IMR-90 (cell line): ENCODE data around the gene KMT2B. TPM values are rescaled to one million over a fixed set of nuclear protein-coding genes. Genes with fewer than 3 reads are reported as not detected.

Experiments used
- ATAC-seq: fragments of 200-7000 bp; cut with Tn5 transposase; 2 replicates; pipeline ENCODE4 v1.9.1; 2020; ENCODE audit warnings: low read depth, mild to moderate bottlenecking, moderate library complexity
- BruUV-seq: library from RNA; stranded (reverse); fragments of 400-500 nt; replicated peaks from 2 replicates; lab custom pipeline; 2021; lab: Mats Ljungman, UMichigan
- CTCF ChIA-PET: fragments of 300-600 bp; formaldehyde crosslinking; extraction: SDS; loops from one replicate; lab custom pipeline; 2021; ENCODE audit warnings: antibody characterized with exemption; lab: Yijun Ruan, JAX
- POLR2A ChIA-PET: fragments of 300-600 bp; sonication (Branson Sonifier 250); formaldehyde crosslinking; loops from one replicate; lab custom pipeline; 2022; ENCODE audit warnings: antibody characterized with exemption; ENCODE audit not compliant: unreplicated experiment; lab: Charles Lee
- DNase-seq: peaks from one replicate; pipeline ENCODE4 v3.0.0; 2013
- H2AFZ ChIP-seq: replicated peaks from 2 replicates; pipeline ENCODE3; 2013; ENCODE audit warnings: low read length, mild to moderate bottlenecking; ENCODE audit not compliant: poor library complexity
- H2AK5ac ChIP-seq: 2 replicates; pipeline ENCODE4 v1.6.1; 2013; ENCODE audit warnings: low read depth, low read length, inconsistent platforms
- H2AK9ac ChIP-seq: replicated peaks from 2 replicates; pipeline ENCODE3; 2013; ENCODE audit warnings: mild to moderate bottlenecking, low read depth, low read length, moderate library complexity; ENCODE audit not compliant: poor library complexity
- H2BK120ac ChIP-seq: 2 replicates; pipeline ENCODE4 v1.6.1; 2013; ENCODE audit warnings: low read depth, low read length, inconsistent platforms
- H2BK15ac ChIP-seq: 3 replicates; pipeline ENCODE4 v1.6.1; 2013; ENCODE audit warnings: low read depth, low read length, inconsistent platforms
- H2BK20ac ChIP-seq: 2 replicates; pipeline ENCODE4 v1.6.1; 2013; ENCODE audit warnings: low read depth, mild to moderate bottlenecking, inconsistent platforms, low read length, moderate library complexity
- H2BK5ac ChIP-seq: 2 replicates; pipeline ENCODE4 v1.6.1; 2013; ENCODE audit warnings: mild to moderate bottlenecking, low read depth, low read length, inconsistent platforms; ENCODE audit not compliant: poor library complexity, severe bottlenecking
- H3K14ac ChIP-seq: replicated peaks from 2 replicates; pipeline ENCODE4 v1.6.1; 2013; ENCODE audit warnings: low read depth, low read length, inconsistent platforms
- H3K18ac ChIP-seq: 2 replicates; pipeline ENCODE4 v1.6.1; 2013; ENCODE audit warnings: low read depth, low read length, control low read depth
- H3K23ac ChIP-seq: 2 replicates; pipeline ENCODE4 v1.6.1; 2013; ENCODE audit warnings: low read depth, low read length, inconsistent platforms
- H3K27ac ChIP-seq: 2 replicates; pipeline ENCODE4 v1.5.1; 2013; ENCODE audit warnings: mild to moderate bottlenecking, control low read depth, low read length; ENCODE audit not compliant: insufficient read depth
- H3K27me3 ChIP-seq: 2 replicates; pipeline ENCODE4 v1.6.1; 2013; ENCODE audit warnings: low read length; ENCODE audit not compliant: control insufficient read depth, insufficient read depth
- H3K36me3 ChIP-seq: 2 replicates; pipeline ENCODE4 v1.6.1; 2013; ENCODE audit warnings: low read length, mixed read lengths; ENCODE audit not compliant: control insufficient read depth, insufficient read depth
- H3K4ac ChIP-seq: 2 replicates; pipeline ENCODE4 v1.6.1; 2013; ENCODE audit warnings: low read depth, low read length, inconsistent platforms
- H3K4me1 ChIP-seq: 2 replicates; pipeline ENCODE4 v1.6.1; 2013; ENCODE audit warnings: low read length, mixed read lengths; ENCODE audit not compliant: control insufficient read depth, insufficient read depth
- H3K4me2 ChIP-seq: 2 replicates; pipeline ENCODE4 v1.6.1; 2013; ENCODE audit warnings: low read depth, mild to moderate bottlenecking, control low read depth, low read length, moderate library complexity
- H3K4me3 ChIP-seq: 2 replicates; pipeline ENCODE4 v1.5.1; 2013; ENCODE audit warnings: low read depth, mild to moderate bottlenecking, control low read depth, low read length, moderate library complexity; ENCODE audit not compliant: insufficient read depth
- H3K56ac ChIP-seq: 2 replicates; pipeline ENCODE4 v1.6.1; 2013; ENCODE audit warnings: low read length, inconsistent platforms; ENCODE audit not compliant: insufficient read depth; ENCODE audit errors: extremely low read depth
- H3K79me1 ChIP-seq, 2 experiments: 2 replicates each; pipeline ENCODE4 v1.6.1; 2013; ENCODE audit warnings: low read length in 2 of 2, inconsistent platforms in 1 of 2, low read depth in 1 of 2
- H3K9ac ChIP-seq: 2 replicates; pipeline ENCODE4 v1.6.1; 2013; ENCODE audit warnings: low read depth, low read length, control low read depth
- H3K9me1 ChIP-seq: 2 replicates; pipeline ENCODE4 v1.6.1; 2013; ENCODE audit warnings: low read length, inconsistent platforms; ENCODE audit not compliant: insufficient read depth
- H3K9me3 ChIP-seq: 2 replicates; pipeline ENCODE4 v1.6.1; 2013; ENCODE audit warnings: low read length; ENCODE audit not compliant: control insufficient read depth, insufficient read depth
- H4K20me1 ChIP-seq: 2 replicates; pipeline ENCODE4 v1.6.1; 2013; ENCODE audit warnings: low read length, inconsistent platforms; ENCODE audit not compliant: insufficient read depth
- H4K5ac ChIP-seq: 2 replicates; pipeline ENCODE4 v1.6.1; 2013; ENCODE audit warnings: mild to moderate bottlenecking, low read depth, low read length, control low read depth
- H4K8ac ChIP-seq, 2 experiments: 2 replicates each; pipeline ENCODE4 v1.6.1; 2013; ENCODE audit warnings: low read depth in 2 of 2, low read length in 2 of 2, control low read depth in 1 of 2, inconsistent platforms in 1 of 2
- H4K91ac ChIP-seq: 2 replicates; pipeline ENCODE4 v1.6.1; 2013; ENCODE audit warnings: low read depth, low read length, inconsistent platforms; ENCODE audit not compliant: insufficient read depth
- BHLHE40 ChIP-seq: fragments of 150-350 bp; IDR thresholded peaks from 2 replicates; pipeline ENCODE4 v1.6.1; 2016; ENCODE audit warnings: mild to moderate bottlenecking, low read depth, low read length
- CHD1 ChIP-seq: IDR thresholded peaks from 2 replicates; pipeline ENCODE4 v1.6.1; 2012; ENCODE audit warnings: low read depth, low read length, improper control_type of control experiment
- MAFK ChIP-seq: IDR thresholded peaks from 2 replicates; pipeline ENCODE4 v1.6.1; 2012; ENCODE audit warnings: low read depth, low read length, improper control_type of control experiment
- POLR2A ChIP-seq: IDR thresholded peaks from 2 replicates; pipeline ENCODE4 v1.6.1; 2012; ENCODE audit warnings: mild to moderate bottlenecking, low read depth, low read length
- RCOR1 ChIP-seq: IDR thresholded peaks from 2 replicates; pipeline ENCODE4 v1.6.1; 2012; ENCODE audit warnings: mild to moderate bottlenecking, low read length, improper control_type of control experiment; ENCODE audit not compliant: insufficient replicate concordance
- RFX5 ChIP-seq: IDR thresholded peaks from 2 replicates; pipeline ENCODE4 v1.8.0; 2012; ENCODE audit warnings: low read depth, mild to moderate bottlenecking, low read length, moderate library complexity
- SMC3 ChIP-seq: fragments of 150-350 bp; IDR thresholded peaks from 2 replicates; pipeline ENCODE4 v1.6.1; 2016; ENCODE audit warnings: low read depth, mild to moderate bottlenecking, antibody characterized with exemption, low read length, moderate library complexity
- WGBS, 2 experiments: methylation state at CpG; one replicate each; pipeline versions ENCODE4 v1.1.5 to v1.1.7; 2013; ENCODE audit warnings: missing lambda C conversion rate in 2 of 2; ENCODE audit not compliant: insufficient read length in 1 of 2; ENCODE audit errors: extremely low coverage in 2 of 2; 5-methylcytosine and 5-hydroxymethylcytosine counted together
- dilution Hi-C: fragments of 300-500 bp; cut with HindIII; formaldehyde crosslinking; loops from one replicate; pipeline ENCODE4 v1.14.3; 2018; ENCODE audit warnings: low sequenced_read_pairs; ENCODE audit not compliant: unreplicated experiment
- in situ Hi-C: fragments of 300-500 bp; cut with MboI; formaldehyde crosslinking; loops from 3 replicates; pipeline ENCODE4 v1.14.3; 2019; ENCODE audit warnings: low sequenced_read_pairs, inconsistent platforms, mixed read lengths
- intact Hi-C: fragments of 100-400 bp; cut with micrococcal nuclease; formaldehyde crosslinking; loops from 2 replicates; pipeline ENCODE4 v1.10.0; 2022
- polyA plus RNA-seq, 3 experiments: library from polyadenylated mRNA; depleted of rRNA; stranded (reverse); fragments of >200 nt; gene quantifications; 2 replicates each; pipeline ENCODE4 v1.2.3, GENCODE V29; 2012; ENCODE audit warnings: low replicate concordance in 1 of 3
- total RNA-seq: library from RNA; depleted of rRNA; stranded (reverse); fragments of >200 nt; gene quantifications from 2 replicates; pipeline ENCODE4 v1.2.3, GENCODE V29; 2012

KMT2B gene
- total and polyA plus RNA-seq, 2 of the 4 experiments (the other 2 are of a cell fraction) = 3.0 to 30.7 TPM

DNA sequence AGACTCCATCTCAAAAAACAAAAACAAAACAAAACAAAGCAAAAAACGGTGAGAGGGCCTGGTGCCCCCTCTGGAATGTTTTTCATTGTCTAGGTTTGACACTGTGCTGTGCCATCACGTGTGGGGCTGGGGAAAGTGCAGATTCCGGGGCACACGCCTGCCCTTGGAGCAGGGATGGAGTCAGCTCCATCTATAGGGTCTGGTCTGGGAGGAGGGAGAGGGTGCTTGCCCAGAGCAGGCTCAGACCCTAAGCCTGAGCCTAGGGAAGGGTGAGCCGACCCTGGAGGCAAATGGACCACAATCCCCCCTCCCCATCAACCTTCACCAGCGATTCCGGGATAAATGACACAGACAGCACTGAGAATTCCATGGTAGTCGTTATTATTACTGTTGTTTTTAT is 24.4 kb upstream of the KMT2B start:
- Histone ChIP-seq H3K4ac (no peak overlapping the region), H4K91ac (no peak overlapping the region), H3K4me1 (peaks cover 3% of the 10 kb centered on the region; the same call in 1 of the 2 replicates), H3K4me3 (no peak overlapping the region), H3K9ac (no peak overlapping the region), H3K56ac (no peak overlapping the region), H3K36me3 (no peaks in the 10 kb centered on the region), H3K23ac (no peak overlapping the region), H2BK20ac (no peak overlapping the region), H3K14ac (no peak overlapping the region), H2AFZ (no peak overlapping the region), H4K5ac (no peak overlapping the region), H2AK9ac (no peak overlapping the region), H3K9me3 (no peaks in the 10 kb centered on the region), H3K79me1 (no peaks in the 10 kb centered on the region), H4K8ac (no peak overlapping the region), H3K27me3 (peaks cover 2% of the 10 kb centered on the region; the same call in 1 of the 2 replicates), H3K4me2 (no peak overlapping the region), H3K9me1 (no peaks in the 10 kb centered on the region), H3K18ac (no peak overlapping the region), H2AK5ac (no peak overlapping the region), H3K27ac (no peak overlapping the region), H2BK120ac (no peak overlapping the region), H4K20me1 (no peaks in the 10 kb centered on the region), H2BK5ac (no peak overlapping the region), H2BK15ac (no peak overlapping the region)
- dilution Hi-C loops = no loop called here
- no peak for TF ChIP-seq POLR2A
- TF ChIP-seq RCOR1 = no peak
- no peak for TF ChIP-seq RFX5
- no peak for TF ChIP-seq MAFK
- no peak for TF ChIP-seq BHLHE40
- TF ChIP-seq SMC3 = no peak
- no peak for TF ChIP-seq CHD1
- no CpG with 5 or more reads among the region's 8 CpGs for WGBS, 2 experiments
- ChIA-PET CTCF (interaction anchor here (1.1 to 1.3 kb wide), 2 partner anchors 9 to 126 kb away, joined by 3 read pairs; no protein-coding TSS in a partner anchor), POLR2A (no interaction called here)
- intact Hi-C loops = loop anchor here (1.0 kb wide), 1 partner anchor 24 kb away; no protein-coding TSS in a partner anchor
- DNase-seq = no peak
- BruUV-seq = no TSS peak
- in situ Hi-C loops = no loop called here
- no peak for ATAC-seq
